Peyer's patch (tissue), 4 donors: ENCODE results near the gene CCDC93.

Experiments used
- CTCF ChIP-seq, 6 experiments: fragments of 450-650 bp in 4 of 6; fragments of 200-600 bp in 2 of 6; sonication (generic) in 1 of 6; IDR thresholded peaks; one replicate each; pipeline ENCODE4 v1.5.1; 2017 to 2019; ENCODE audit warnings: antibody characterized with exemption in 6 of 6, mild to moderate bottlenecking in 3 of 6, moderate library complexity in 1 of 6
- POLR2A ChIP-seq, 2 donors: fragments of 450-650 bp; IDR thresholded peaks; one replicate each; pipeline ENCODE4 v1.5.1; 2017; ENCODE audit warnings: antibody characterized with exemption in 2 of 2, mild to moderate bottlenecking in 2 of 2, moderate library complexity in 2 of 2

DNA sequence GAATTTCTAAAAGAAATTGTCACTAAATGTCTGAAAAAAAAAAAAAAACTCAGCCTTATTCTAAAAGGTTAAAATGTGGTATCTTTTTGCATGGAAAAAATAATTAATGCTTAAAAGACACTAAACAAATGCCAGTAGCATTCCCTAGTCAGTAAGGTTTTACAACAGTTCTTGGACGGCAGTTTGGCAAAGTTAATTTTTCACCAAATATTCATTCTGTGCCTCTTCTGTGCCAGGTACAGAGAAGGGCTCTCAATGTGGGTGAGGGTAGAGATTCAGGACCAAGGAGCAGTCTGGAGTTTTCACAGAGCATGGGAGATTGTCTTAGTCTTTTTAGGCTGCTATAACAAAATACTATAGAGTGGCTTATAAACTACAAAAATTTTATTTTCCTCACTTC, 6.0 kb upstream of the CCDC93 start:
- TF ChIP-seq CTCF (IDR thresholded peaks at IDR 0.05) (no peak), POLR2A (IDR thresholded peaks at IDR 0.05) (no peak)
